Retinal pigment epithelial cell (primary cell): ENCODE measurements around the gene CTXND1.

Source experiments
- DNase-seq: peaks from one replicate; pipeline ENCODE4 v3.0.0-alpha.2; 2010; ENCODE audit warnings: low read depth
- H3K4me3 ChIP-seq: 2 replicates; pipeline ENCODE4 v1.5.1; 2011; ENCODE audit warnings: mild to moderate bottlenecking, low read length, control low read depth, moderate library complexity
- CTCF ChIP-seq: conservative IDR thresholded peaks from 2 replicates; pipeline ENCODE4 v1.5.1; 2011; ENCODE audit warnings: low read depth, low read length, control low read depth, inconsistent platforms

The CTXND1 gene

GRCh38 chr15:80231371-80231770 lies 20.6 kb downstream of the CTXND1 start:
- H3K4me3 ChIP-seq = no peak overlapping the region
- no peak for DNase-seq
- TF ChIP-seq CTCF = no peak

- DNase-seq = peak; percentile 23
- no peak for TF ChIP-seq CTCF
These were observed 22.9 kb downstream of the CTXND1 start for GRCh38 chr15:80228959-80229610.

GRCh38 chr15:80219955-80220354 lies 32.1 kb downstream of the CTXND1 start:
- TF ChIP-seq CTCF = no peak
- H3K4me3 ChIP-seq = no peak overlapping the region
- DNase-seq = no peak

More at GRCh38 chr15:80228959-80229610, 22.9 kb downstream of the CTXND1 start:
- no peak overlapping the region for H3K4me3 ChIP-seq

GRCh38 chr15:80217327-80217900 lies 34.6 kb downstream of the CTXND1 start:
- H3K4me3 ChIP-seq = no peak overlapping the region
- no peak for DNase-seq
- no peak for TF ChIP-seq CTCF

- TF ChIP-seq CTCF = no peak
- no peak for DNase-seq
- H3K4me3 ChIP-seq = no peak overlapping the region
These were observed 35.1 kb downstream of the CTXND1 start for GRCh38 chr15:80216911-80217310.

- H3K4me3 ChIP-seq = no peak overlapping the region
- no peak for TF ChIP-seq CTCF
- no peak for DNase-seq
These were observed 35.9 kb downstream of the CTXND1 start for GRCh38 chr15:80216141-80216540.

- DNase-seq = no peak
- no peak overlapping the region for H3K4me3 ChIP-seq
- TF ChIP-seq CTCF = no peak
These were observed 37.1 kb downstream of the CTXND1 start for GRCh38 chr15:80214910-80215309.
